ENCODE results near the gene PLOD3.

Gene PLOD3

GRCh38 chr7:101160910-101161309 lies 56.5 kb downstream of the PLOD3 start:
- H3K27me3 ChIP-seq (ENCODE audit: control insufficient read depth, insufficient read depth, low read length), result peaks cover 27% of the 10 kb centered on the region
- H3K27ac ChIP-seq (ENCODE audit: low read depth, low read length), result no peak overlapping the region
- peaks cover 9% of the 10 kb centered on the region for H3K36me3 ChIP-seq (ENCODE audit: control insufficient read depth, insufficient read depth, low read length)
- no peak overlapping the region for H3K9ac ChIP-seq (ENCODE audit: low read length)
- peaks cover 2% of the 10 kb centered on the region for H3K4me1 ChIP-seq (ENCODE audit: control insufficient read depth, insufficient read depth, low read length)
- H3K4me3 ChIP-seq (ENCODE audit: low read length), result no peak overlapping the region

DNA sequence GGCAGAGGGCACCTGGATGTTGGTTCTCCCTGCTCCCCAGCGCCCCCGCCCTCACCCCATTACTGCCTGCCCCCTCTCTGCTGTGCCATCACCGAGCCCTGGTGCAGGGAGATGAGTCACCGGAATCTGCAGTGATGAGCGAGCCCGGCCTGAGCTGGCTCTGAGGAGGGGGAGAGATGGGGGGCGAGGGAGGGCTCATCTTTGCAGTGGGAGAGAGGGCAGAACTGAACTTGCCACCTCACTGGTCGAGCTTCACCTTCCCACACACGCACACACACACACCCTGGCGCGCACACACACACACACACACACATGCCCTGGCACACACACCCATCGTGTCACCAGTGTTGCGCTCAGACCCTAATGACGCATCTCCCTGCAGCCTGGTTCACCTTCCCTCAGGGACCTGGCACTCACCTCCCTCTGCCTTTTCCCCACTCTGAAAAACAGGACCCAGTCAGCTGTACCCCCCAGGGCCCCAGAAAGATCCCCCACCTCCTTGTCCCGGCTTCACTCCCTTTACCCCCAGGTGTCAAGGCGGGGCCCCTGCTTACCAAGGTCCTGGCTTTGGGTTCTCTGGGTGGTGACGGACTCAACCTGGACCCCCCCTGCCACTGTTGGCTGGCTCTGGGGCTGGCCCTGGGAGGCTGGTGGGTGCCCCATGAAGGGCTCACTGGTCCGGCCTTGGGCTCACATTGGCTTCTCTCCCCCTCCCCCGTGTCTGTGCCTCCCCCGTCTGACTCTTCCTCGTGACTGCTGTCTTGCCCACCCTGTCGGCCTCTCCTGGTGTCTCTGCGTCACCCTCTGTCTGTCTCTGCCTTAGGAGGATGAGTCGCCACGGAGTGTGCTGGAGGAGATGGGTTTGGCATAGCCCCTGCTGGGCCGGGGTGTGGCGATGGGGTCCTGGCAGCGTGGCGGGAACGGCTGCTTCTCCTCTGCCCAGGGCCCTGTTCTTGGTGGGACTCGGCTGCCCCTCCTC lies 57.4 kb downstream of the PLOD3 start:
- H3K36me3 ChIP-seq (ENCODE audit: control insufficient read depth, insufficient read depth, low read length), result peaks cover 9% of the 10 kb centered on the region

GRCh38 chr7:101156866-101157589 lies 60.4 kb downstream of the PLOD3 start:
- H3K9ac ChIP-seq (ENCODE audit: low read length), result no peak overlapping the region
- peaks cover 4% of the 10 kb centered on the region for H3K27me3 ChIP-seq (ENCODE audit: control insufficient read depth, insufficient read depth, low read length)
- peaks cover 9% of the 10 kb centered on the region for H3K36me3 ChIP-seq (ENCODE audit: control insufficient read depth, insufficient read depth, low read length)
- no peak overlapping the region for H3K4me3 ChIP-seq (ENCODE audit: low read length)
- H3K27ac ChIP-seq (ENCODE audit: low read depth, low read length), result no peak overlapping the region
- no peaks in the 10 kb centered on the region for H3K4me1 ChIP-seq (ENCODE audit: control insufficient read depth, insufficient read depth, low read length)

More for the DNA sequence above, 57.4 kb downstream of the PLOD3 start:
- Histone ChIP-seq H3K27ac (ENCODE audit: low read depth, low read length) (no peak overlapping the region), H3K4me1 (ENCODE audit: control insufficient read depth, insufficient read depth, low read length) (no peaks in the 10 kb centered on the region), H3K27me3 (ENCODE audit: control insufficient read depth, insufficient read depth, low read length) (peaks cover 21% of the 10 kb centered on the region), H3K9ac (ENCODE audit: low read length) (no peak overlapping the region), H3K4me3 (ENCODE audit: low read length) (no peak overlapping the region)

DNA sequence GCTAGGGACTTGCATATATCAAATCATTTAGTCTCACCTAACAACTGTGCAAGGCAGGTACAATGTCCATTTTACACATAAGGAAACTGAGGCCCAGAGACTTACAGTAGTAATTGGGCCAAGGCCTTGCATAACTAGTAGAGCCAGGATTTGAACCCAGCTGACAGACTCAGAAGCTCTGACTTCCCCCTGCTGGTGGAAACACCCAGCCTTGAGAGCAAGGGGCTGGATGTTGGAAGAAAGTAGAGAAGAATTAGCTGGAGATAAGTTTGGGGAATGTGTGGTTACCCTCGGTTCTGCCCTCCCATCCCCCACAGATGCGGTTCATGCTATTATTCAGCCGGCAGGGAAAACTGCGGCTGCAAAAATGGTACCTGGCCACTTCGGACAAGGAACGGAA lies 61.1 kb downstream of the PLOD3 start:
- H3K4me3 ChIP-seq (ENCODE audit: low read length), result no peak overlapping the region
- no peak overlapping the region for H3K9ac ChIP-seq (ENCODE audit: low read length)
- H3K27ac ChIP-seq (ENCODE audit: low read depth, low read length), result no peak overlapping the region
- peaks cover 9% of the 10 kb centered on the region for H3K36me3 ChIP-seq (ENCODE audit: control insufficient read depth, insufficient read depth, low read length)
- H3K4me1 ChIP-seq (ENCODE audit: control insufficient read depth, insufficient read depth, low read length), result no peaks in the 10 kb centered on the region
- no peaks in the 10 kb centered on the region for H3K27me3 ChIP-seq (ENCODE audit: control insufficient read depth, insufficient read depth, low read length)

Data from rectal smooth muscle tissue (tissue), 1 donor.